ENCODE measurements around the gene PTAFR.
A peak's percentile ranks its signal among the peaks of the same experiment; 100 is the strongest.
"Not testable (repeated sequence)": the region's sequence is repeated elsewhere in the genome, so short reads cannot be mapped to it uniquely, and the experiment has no call there.

PTAFR gene

DNA sequence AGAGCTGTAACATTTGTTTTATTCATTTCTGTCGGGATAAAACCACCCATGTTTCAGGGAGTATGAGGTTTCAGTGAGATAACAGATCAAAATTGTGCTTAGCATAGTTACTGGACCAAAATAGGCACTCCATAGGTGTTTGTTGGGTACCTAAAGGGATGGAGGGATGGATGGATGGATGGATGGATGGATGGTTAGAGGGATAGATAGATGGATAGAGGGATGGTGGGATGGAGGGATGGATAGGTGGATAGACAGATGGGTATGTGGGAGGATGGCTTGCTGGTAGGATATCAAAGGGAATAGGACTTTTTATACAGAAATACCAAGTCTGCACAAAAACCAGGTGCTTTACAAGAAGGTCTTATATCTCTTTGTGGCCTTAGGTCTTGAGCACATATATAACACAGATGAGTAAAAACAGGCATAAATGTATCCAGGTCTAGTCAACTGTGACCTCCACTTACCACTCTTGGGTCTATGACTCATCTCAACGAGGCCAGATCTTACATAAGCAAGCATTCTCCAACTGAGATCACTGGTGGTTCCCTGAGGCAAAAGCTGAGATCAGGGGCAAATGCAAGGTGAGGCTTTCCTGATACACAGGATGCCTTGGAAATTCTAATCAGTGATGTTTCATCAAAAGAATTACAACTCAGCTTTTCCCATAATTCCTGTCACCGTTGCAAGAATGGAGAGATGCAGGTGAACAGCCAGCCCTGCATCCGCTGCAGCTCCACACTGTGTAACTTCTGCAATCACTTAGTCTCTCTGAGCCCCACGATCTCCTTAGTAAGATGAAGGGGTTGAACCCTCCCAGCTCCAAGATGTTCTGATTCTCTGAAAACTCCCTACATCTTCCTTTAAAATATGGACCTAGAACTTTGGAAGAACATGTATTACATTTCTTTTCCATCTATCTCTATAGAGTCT, 32.0 kb downstream of the PTAFR start:
- DNase-seq = peak; percentile 10
- Histone ChIP-seq H3K36me3 (no peaks in the 10 kb centered on the region), H3K4me3 (ENCODE audit: low read depth, low read length) (no peak overlapping the region), H3K27me3 (no peaks in the 10 kb centered on the region), H3K4me1 (no peaks in the 10 kb centered on the region), H3K9me3 (no peaks in the 10 kb centered on the region)
- TF ChIP-seq, protein P1, sequence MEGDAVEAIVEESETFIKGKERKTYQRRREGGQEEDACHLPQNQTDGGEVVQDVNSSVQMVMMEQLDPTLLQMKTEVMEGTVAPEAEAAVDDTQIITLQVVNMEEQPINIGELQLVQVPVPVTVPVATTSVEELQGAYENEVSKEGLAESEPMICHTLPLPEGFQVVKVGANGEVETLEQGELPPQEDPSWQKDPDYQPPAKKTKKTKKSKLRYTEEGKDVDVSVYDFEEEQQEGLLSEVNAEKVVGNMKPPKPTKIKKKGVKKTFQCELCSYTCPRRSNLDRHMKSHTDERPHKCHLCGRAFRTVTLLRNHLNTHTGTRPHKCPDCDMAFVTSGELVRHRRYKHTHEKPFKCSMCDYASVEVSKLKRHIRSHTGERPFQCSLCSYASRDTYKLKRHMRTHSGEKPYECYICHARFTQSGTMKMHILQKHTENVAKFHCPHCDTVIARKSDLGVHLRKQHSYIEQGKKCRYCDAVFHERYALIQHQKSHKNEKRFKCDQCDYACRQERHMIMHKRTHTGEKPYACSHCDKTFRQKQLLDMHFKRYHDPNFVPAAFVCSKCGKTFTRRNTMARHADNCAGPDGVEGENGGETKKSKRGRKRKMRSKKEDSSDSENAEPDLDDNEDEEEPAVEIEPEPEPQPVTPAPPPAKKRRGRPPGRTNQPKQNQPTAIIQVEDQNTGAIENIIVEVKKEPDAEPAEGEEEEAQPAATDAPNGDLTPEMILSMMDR (IDR thresholded peaks at IDR 0.05; ENCODE audit: low read depth, low read length) = no peak

DNA sequence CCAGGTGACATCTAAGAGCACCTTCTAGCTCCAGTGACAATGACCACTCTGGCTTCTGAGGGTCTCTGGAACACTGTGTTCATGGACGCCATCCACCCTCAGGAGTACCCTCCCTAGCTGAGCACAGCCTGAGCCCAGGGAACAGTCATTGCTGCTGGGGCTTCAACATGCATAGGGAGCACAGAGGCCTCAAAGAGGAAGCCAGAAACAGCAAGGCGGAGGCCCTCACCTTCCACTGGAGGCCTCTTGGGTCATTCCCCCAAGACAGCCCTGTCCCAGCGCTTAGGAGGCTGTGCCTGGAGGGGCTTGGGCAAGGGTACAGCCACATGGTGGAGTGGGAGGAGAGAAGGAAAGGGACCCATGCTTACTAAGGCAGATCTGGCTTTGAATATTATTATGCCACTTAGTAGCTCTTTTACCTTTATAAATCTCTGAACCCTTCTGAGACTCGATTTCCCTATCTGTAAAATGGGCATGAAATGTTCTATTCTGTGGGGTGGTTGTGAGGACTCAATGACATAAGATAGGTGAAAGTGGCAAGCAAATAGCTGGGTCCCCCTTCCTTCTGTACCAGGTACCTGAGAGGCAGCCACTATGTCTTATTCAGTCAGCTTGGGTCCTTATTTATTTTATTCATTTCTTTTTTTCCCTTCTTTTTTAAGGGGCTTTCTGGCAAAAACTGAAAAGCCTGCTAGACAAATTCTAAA, 32.8 kb downstream of the PTAFR start:
- TF ChIP-seq, protein P1 (IDR thresholded peaks at IDR 0.05; ENCODE audit: low read depth, low read length) = no peak
- H3K27me3 ChIP-seq = no peaks in the 10 kb centered on the region
- H3K36me3 ChIP-seq = no peaks in the 10 kb centered on the region
- DNase-seq = no peak
- H3K9me3 ChIP-seq = no peaks in the 10 kb centered on the region
- H3K4me3 ChIP-seq (ENCODE audit: low read depth, low read length) = no peak overlapping the region
- no peaks in the 10 kb centered on the region for H3K4me1 ChIP-seq

DNA sequence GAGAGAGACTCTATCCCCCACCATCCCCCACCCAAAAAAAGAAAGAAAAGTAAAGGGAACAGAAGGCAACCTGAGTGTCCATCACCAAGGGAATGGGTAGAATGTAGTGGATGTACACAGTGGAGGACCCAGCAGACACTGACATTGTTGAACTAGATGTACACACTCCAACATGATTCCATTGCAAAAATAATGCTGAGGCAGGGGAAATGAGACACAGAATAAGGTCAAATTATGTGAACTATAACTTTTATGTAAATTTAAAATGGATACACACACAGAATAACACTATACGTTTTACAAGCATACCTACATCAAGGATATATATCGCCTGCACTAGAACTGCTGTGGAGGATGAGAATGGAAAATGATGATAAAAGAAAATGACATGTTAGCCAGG, 34.8 kb downstream of the PTAFR start:
- H3K4me1 ChIP-seq = no peaks in the 10 kb centered on the region
- TF ChIP-seq, protein P1 (IDR thresholded peaks at IDR 0.05; ENCODE audit: low read depth, low read length) = no peak
- H3K27me3 ChIP-seq = no peaks in the 10 kb centered on the region
- no peaks in the 10 kb centered on the region for H3K36me3 ChIP-seq
- no peaks in the 10 kb centered on the region for H3K9me3 ChIP-seq
- DNase-seq = no peak
- no peak overlapping the region for H3K4me3 ChIP-seq (ENCODE audit: low read depth, low read length)

GRCh38 chr1:28139866-28140265, 36.6 kb downstream of the PTAFR start:
- not testable (repeated sequence) for H3K9me3 ChIP-seq, H3K4me1 ChIP-seq

DNA sequence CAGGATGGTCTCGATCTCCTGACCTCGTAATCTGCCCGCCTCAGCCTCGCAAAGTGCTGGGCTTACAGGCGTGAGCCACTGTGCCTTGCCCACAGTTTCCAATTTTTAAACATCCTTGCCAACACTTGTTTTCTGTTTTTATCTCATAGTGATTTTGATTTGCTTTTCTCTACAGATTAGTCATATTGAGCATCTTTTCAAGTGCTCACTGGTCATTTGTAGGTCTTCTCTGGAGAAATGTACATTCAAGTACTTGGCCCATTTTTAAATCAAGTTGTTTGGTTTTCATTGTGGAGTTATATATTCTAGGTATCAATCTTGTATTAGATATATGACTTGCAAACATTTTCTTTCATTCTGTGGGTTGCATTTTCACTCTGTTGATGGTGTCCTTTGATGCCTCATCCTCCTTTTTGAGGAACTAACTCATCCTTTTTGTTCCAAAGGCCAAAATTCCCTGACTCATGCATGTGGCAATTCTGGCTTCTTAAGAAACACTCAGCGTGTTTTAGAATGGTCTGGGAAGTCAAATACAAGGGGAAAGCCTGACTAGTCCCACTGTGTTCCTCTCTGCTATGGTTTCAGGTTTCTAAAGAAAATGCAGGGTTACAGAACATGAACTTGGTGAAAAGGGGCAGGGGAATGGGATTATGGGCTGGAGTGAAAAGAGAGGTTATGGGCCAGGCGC, 37.3 kb downstream of the PTAFR start:
- Histone ChIP-seq H3K4me3 (ENCODE audit: low read depth, low read length) (no peak overlapping the region), H3K27me3 (no peaks in the 10 kb centered on the region), H3K9me3 (no peaks in the 10 kb centered on the region), H3K36me3 (no peaks in the 10 kb centered on the region), H3K4me1 (no peaks in the 10 kb centered on the region)
- DNase-seq = no peak
- TF ChIP-seq, protein P1 (IDR thresholded peaks at IDR 0.05; ENCODE audit: low read depth, low read length) = no peak

More at GRCh38 chr1:28139866-28140265, 36.6 kb downstream of the PTAFR start:
- not testable (repeated sequence) for H3K36me3 ChIP-seq; H3K27me3 ChIP-seq; H3K4me3 ChIP-seq (ENCODE audit: low read depth, low read length); DNase-seq

- no peaks in the 10 kb centered on the region for H3K27me3 ChIP-seq
- H3K4me3 ChIP-seq (ENCODE audit: low read depth, low read length) = no peak overlapping the region
- H3K4me1 ChIP-seq = no peaks in the 10 kb centered on the region
- no peaks in the 10 kb centered on the region for H3K9me3 ChIP-seq
- no peaks in the 10 kb centered on the region for H3K36me3 ChIP-seq
- TF ChIP-seq, protein P1 (IDR thresholded peaks at IDR 0.05; ENCODE audit: low read depth, low read length) = no peak
- no peak for DNase-seq
These were observed 39.4 kb downstream of the PTAFR start for GRCh38 chr1:28136922-28137613.
